K562 (cell line): Measurements from ENCODE around the gene MED15. TPM values are rescaled to one million over a fixed set of nuclear protein-coding genes. Genes with fewer than 3 reads are reported as not detected.

Experiments
- ATAC-seq: fragments of 200-7000 bp; cut with Tn5 transposase; 3 replicates; pipeline ENCODE4 v1.9.1; 2020; ENCODE audit warnings: moderate library complexity
- BruUV-seq: library from RNA; stranded (reverse); fragments of 400-500 nt; replicated peaks from 2 replicates; lab custom pipeline; 2021; lab: Mats Ljungman, UMichigan
- CTCF ChIA-PET: fragments of 300-600 bp; formaldehyde crosslinking; extraction: SDS; loops from one replicate; lab custom pipeline; 2021; ENCODE audit warnings: low intra/inter-chr PET ratio; lab: Yijun Ruan, JAX
- POLR2A ChIA-PET: fragments of 300-600, 350-650 bp; sonication (Branson Sonifier 250); formaldehyde crosslinking; extraction: SDS; loops from one replicate; lab custom pipeline; 2021; ENCODE audit warnings: antibody characterized with exemption, inconsistent platforms; lab: Yijun Ruan, JAX
- DNase-seq, 4 experiments: peaks; one replicate each; pipeline versions ENCODE4 v3.0.0 to v3.0.0-alpha.2; 2011 to 2018; ENCODE audit warnings: low spot score in 3 of 4, mixed read lengths in 3 of 4; ENCODE audit errors: extremely low read depth in 1 of 4
- FAIRE-seq: peaks from 2 replicates; lab custom pipeline; 2011; peaks lifted over from hg19 to GRCh38; lab: Jason Lieb, UNC
- H2AFZ ChIP-seq: 2 replicates; pipeline ENCODE4 v1.6.0; 2011; ENCODE audit warnings: low read depth, low read length, control low read depth, inconsistent platforms
- H3K27ac ChIP-seq: fragments of 200-600 bp; 3 replicates; pipeline ENCODE4 v1.8.0; 2011; ENCODE audit warnings: low read depth, mild to moderate bottlenecking, control low read depth, inconsistent platforms, low read length, moderate library complexity, mixed read lengths; ENCODE audit errors: extremely low read depth
- H3K27me3 ChIP-seq, 2 experiments: fragments of 300-600 bp in 1 of 2; 2 replicates in 1 of 2; 3 replicates in 1 of 2; pipeline versions ENCODE4 v1.6.0 to v1.8.0; 2011; ENCODE audit warnings: inconsistent platforms in 2 of 2, low read length in 2 of 2, mild to moderate bottlenecking in 1 of 2, mixed read lengths in 1 of 2, moderate library complexity in 1 of 2; ENCODE audit not compliant: control insufficient read depth in 2 of 2, insufficient read depth in 2 of 2
- H3K36me3 ChIP-seq: fragments of 300-600 bp; 3 replicates; pipeline ENCODE4 v1.8.0; 2011; ENCODE audit warnings: mild to moderate bottlenecking, low read length, inconsistent platforms; ENCODE audit not compliant: control insufficient read depth, insufficient read depth
- H3K4me1 ChIP-seq, 2 experiments: fragments of 200-600 bp in 1 of 2; replicated peaks in 1 of 2; 2 replicates in 1 of 2; 3 replicates in 1 of 2; pipeline versions ENCODE4 v1.5.1 to v1.8.0; 2011; ENCODE audit warnings: inconsistent platforms in 2 of 2, low read length in 2 of 2, mild to moderate bottlenecking in 1 of 2, mixed read lengths in 1 of 2, moderate library complexity in 1 of 2; ENCODE audit not compliant: control insufficient read depth in 2 of 2, insufficient read depth in 2 of 2
- H3K4me2 ChIP-seq: 2 replicates; pipeline ENCODE4 v1.6.1; 2011; ENCODE audit warnings: low read length, control low read depth, inconsistent platforms, mixed read lengths; ENCODE audit not compliant: insufficient read depth
- H3K4me3 ChIP-seq: fragments of 200-600 bp; sonication (generic), shearing (Covaris generic); 2 replicates; pipeline ENCODE4 v1.5.1; 2016; ENCODE audit warnings: control low read depth, inconsistent platforms
- H3K79me2 ChIP-seq: fragments of 200-600 bp; 3 replicates; pipeline ENCODE4 v1.8.0; 2011; ENCODE audit warnings: low read length, inconsistent platforms; ENCODE audit not compliant: control insufficient read depth, insufficient read depth
- H3K9ac ChIP-seq, 2 experiments: 2 replicates each; pipeline versions ENCODE4 v1.6.0 to v1.6.1; 2011; ENCODE audit warnings: low read depth in 2 of 2, low read length in 2 of 2, control low read depth in 1 of 2, inconsistent platforms in 1 of 2, mild to moderate bottlenecking in 1 of 2, mixed read lengths in 1 of 2; ENCODE audit not compliant: insufficient read depth in 1 of 2
- H3K9me1 ChIP-seq: one replicate; pipeline ENCODE4 v1.6.0; 2011; ENCODE audit warnings: inconsistent platforms, mild to moderate bottlenecking, low read length, moderate library complexity; ENCODE audit not compliant: control insufficient read depth, insufficient read depth
- H3K9me3 ChIP-seq: replicated peaks from 2 replicates; pipeline ENCODE4 v1.5.1; 2011; ENCODE audit warnings: low read depth, low read length, inconsistent platforms; ENCODE audit not compliant: control insufficient read depth, insufficient read depth
- H4K20me1 ChIP-seq: replicated peaks from 2 replicates; pipeline ENCODE4 v1.6.1; 2011; ENCODE audit warnings: low read length, inconsistent platforms, mixed read lengths; ENCODE audit not compliant: control insufficient read depth, insufficient read depth
- FOXM1 ChIP-seq, 2 experiments: fragments of 450-650 bp in 1 of 2; sonication (generic) in 1 of 2; formaldehyde crosslinking in 1 of 2; IDR thresholded peaks; 2 replicates each; pipeline versions ENCODE4 v1.6.1 to v1.9.0; 2017 to 2022; ENCODE audit warnings: low read depth in 2 of 2, mild to moderate bottlenecking in 2 of 2, missing genetic modification reagents in 1 of 2, moderate library complexity in 1 of 2
- JUN ChIP-seq, 2 experiments: sonication (generic) in 1 of 2; formaldehyde crosslinking in 1 of 2; IDR thresholded peaks; 2 replicates each; pipeline versions ENCODE4 v1.6.1 to v1.8.0; 2012 to 2022; ENCODE audit warnings: borderline replicate concordance in 2 of 2, mild to moderate bottlenecking in 2 of 2, improper control_type of control experiment in 1 of 2, low read depth in 1 of 2, low read length in 1 of 2, missing genetic modification reagents in 1 of 2
- KLF10 ChIP-seq: fragments of 250-450 bp; sonication (Bioruptor Pico); IDR thresholded peaks from 2 replicates; pipeline ENCODE4 v1.6.1; 2021; ENCODE audit warnings: matching md5 sums
- MYNN ChIP-seq, 2 experiments: sonication (generic); formaldehyde crosslinking in 1 of 2; IDR thresholded peaks; 2 replicates each; pipeline versions ENCODE4 v1.5.0 to v1.6.1; 2016 to 2020; ENCODE audit warnings: antibody characterized with exemption in 1 of 2, missing genetic modification reagents in 1 of 2
- OTX1 ChIP-seq: fragments of 450-650 bp; formaldehyde crosslinking; IDR thresholded peaks from 2 replicates; pipeline ENCODE4 v1.4.0; 2022; ENCODE audit warnings: mild to moderate bottlenecking
- PYGO2 ChIP-seq: fragments of 450-650 bp; IDR thresholded peaks from 2 replicates; pipeline ENCODE4 v1.6.1; 2016; ENCODE audit warnings: mild to moderate bottlenecking, missing genetic modification characterization, moderate library complexity, missing compliant biosample characterization
- RBFOX2 ChIP-seq: fragments of 200-400 bp; formaldehyde crosslinking; IDR thresholded peaks from 2 replicates; pipeline ENCODE4 v1.6.1; 2017; ENCODE audit warnings: low read depth, mild to moderate bottlenecking, low read length, moderate library complexity
- RCOR1 ChIP-seq, 2 experiments: IDR thresholded peaks; 2 replicates each; pipeline ENCODE4 v1.6.1; 2012; ENCODE audit warnings: low read depth in 2 of 2, low read length in 2 of 2, borderline replicate concordance in 1 of 2, improper control_type of control experiment in 1 of 2
- TAF1 ChIP-seq: IDR thresholded peaks from 2 replicates; pipeline ENCODE4 v1.6.1; 2011; ENCODE audit warnings: mild to moderate bottlenecking, low read length, moderate library complexity; ENCODE audit not compliant: insufficient read depth, control insufficient read depth, severe bottlenecking; ENCODE audit errors: extremely low read depth
- TAF7 ChIP-seq: fragments of 450-650 bp; IDR thresholded peaks from 2 replicates; pipeline ENCODE4 v1.6.1; 2016; ENCODE audit warnings: missing genetic modification characterization, missing compliant biosample characterization
- ZNF263 ChIP-seq: sonication (generic); formaldehyde crosslinking; IDR thresholded peaks from 2 replicates; pipeline ENCODE4 v1.8.0; 2022; ENCODE audit warnings: mild to moderate bottlenecking, missing genetic modification reagents, borderline replicate concordance
- WGBS: fragments of 100-300 bp; shearing (Covaris generic); methylation state at CpG from one replicate; pipeline ENCODE4 v1.1.6; 2016; ENCODE audit warnings: low coverage, mixed read lengths; ENCODE audit not compliant: insufficient coverage; ENCODE audit errors: missing lambda C conversion rate; 5-methylcytosine and 5-hydroxymethylcytosine counted together
- in situ Hi-C: fragments of 300-500 bp; cut with MboI; formaldehyde crosslinking; loops from 4 replicates; pipeline ENCODE4 v1.15.0; 2018; ENCODE audit warnings: inconsistent platforms, mixed read lengths
- intact Hi-C: fragments of 100-400 bp; cut with micrococcal nuclease; formaldehyde crosslinking; loops from 2 replicates; pipeline ENCODE4 v1.14.2; 2022
- polyA plus RNA-seq, 8 experiments: library from polyadenylated mRNA; depleted of rRNA in 4 of 8; stranded (reverse) in 5 of 8; unstranded in 3 of 8; fragments of >200 nt; fragmentation: Nextera tagmentation in 2 of 8; fragmentation: Illumina TruSeq in 1 of 8; extraction: Ambion mirVana in 2 of 8; extraction: Trizol in 1 of 8; gene quantifications; 2 replicates each; pipeline versions ENCODE4 v1.2.1 to v1.2.3, GENCODE V29; 2011 to 2014; ENCODE audit warnings: inconsistent platforms in 1 of 8, missing spikeins in 1 of 8
- total RNA-seq, 7 experiments: library from RNA; depleted of rRNA in 6 of 7; stranded (reverse); fragments of >200 nt in 6 of 7; fragmentation: Illumina TruSeq in 2 of 7; extraction: Trizol in 2 of 7; gene quantifications; 2 replicates each; pipeline versions ENCODE4 v1.2.1 to v1.2.3, GENCODE V29; 2011 to 2021; ENCODE audit warnings: low replicate concordance in 1 of 7
- TF ChIP-seq, protein P1 (sequence below): sonication (generic); formaldehyde crosslinking; IDR thresholded peaks from 2 replicates; pipeline ENCODE4 v1.8.1; 2023; ENCODE audit warnings: mild to moderate bottlenecking, missing genetic modification reagents
- TF ChIP-seq, protein P2 (sequence below): sonication (generic); formaldehyde crosslinking; IDR thresholded peaks from 2 replicates; pipeline ENCODE4 v1.8.0; 2023; ENCODE audit warnings: mild to moderate bottlenecking, missing genetic modification reagents

MED15 gene
- total and polyA plus RNA-seq, 9 of the 15 experiments (the other 6 are each of a cell fraction or from before 2014, with no cell fraction given): 4.0 to 271 (median 60.1) TPM

DNA sequence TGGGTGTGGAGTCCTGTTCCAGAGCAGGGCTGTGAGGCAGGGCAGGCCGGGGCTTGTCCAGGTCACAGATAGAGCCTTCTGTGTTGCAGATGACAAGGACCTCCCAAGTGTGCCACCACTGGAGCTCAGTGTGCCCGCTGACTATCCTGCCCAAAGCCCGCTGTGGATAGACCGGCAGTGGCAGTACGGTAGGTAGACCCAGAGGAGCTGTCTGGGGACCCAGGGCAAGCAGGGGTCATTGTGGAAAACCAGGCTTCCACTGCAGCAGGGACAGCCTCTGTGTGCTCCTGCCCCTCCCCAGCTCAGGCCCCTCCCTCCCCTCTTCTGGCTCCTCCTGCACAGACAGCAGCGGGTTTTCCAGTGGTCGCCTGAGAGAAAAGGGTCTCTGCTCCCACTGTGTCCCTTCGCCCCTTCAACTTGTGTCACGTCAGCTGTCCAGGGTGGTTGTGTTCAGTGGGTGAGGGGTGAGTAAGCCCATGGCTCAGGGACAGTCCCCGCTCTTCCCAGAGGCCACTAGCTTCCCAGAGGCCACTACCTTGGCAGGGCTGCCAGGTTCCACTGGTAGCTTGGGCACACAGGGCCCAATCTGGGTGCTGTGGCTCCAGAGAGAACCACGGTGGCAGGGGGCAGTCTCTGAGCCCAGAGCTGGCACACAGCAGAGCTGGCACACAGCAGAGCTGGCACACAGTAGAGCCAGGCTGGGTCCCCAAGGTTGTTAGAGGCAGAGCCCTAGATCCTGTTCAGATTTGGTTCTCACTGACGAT lies 78.4 kb downstream of the MED15 start:
- intact Hi-C loops (loop anchor here (5.0 kb wide), 1 partner anchor 169 kb away; no protein-coding TSS in a partner anchor), in situ Hi-C loops (no loop called here)
- CTCF ChIA-PET: interaction anchor here (0.7 kb wide), 1 partner anchor 194 kb away, joined by 3 read pairs; no protein-coding TSS in a partner anchor
- DNase-seq (no peak), FAIRE-seq (no peak), ATAC-seq (no peak)
- BruUV-seq: no TSS peak
- POLR2A ChIA-PET: interaction anchor here (0.6 to 4.0 kb wide), 13 partner anchors 9 to 1117 kb away, joined by 3 to 21 read pairs (median 3); no protein-coding TSS in a partner anchor
- Histone ChIP-seq H4K20me1 (peaks cover 45% of the 10 kb centered on the region), H3K36me3 (peaks cover 68% of the 10 kb centered on the region; the same call in 2 of the 3 replicates), H3K27me3 (peaks cover under 1 to 13% of the 10 kb centered on the region in 2 experiments; a peak in 4 of 5 replicates), H3K9me3 (no peaks in the 10 kb centered on the region), H3K9me1 (peaks cover 13% of the 10 kb centered on the region), H3K9ac (peak overlapping the region in 1 of 2 experiments; percentile 6; a peak in 1 of 4 replicates), H2AFZ (no peak overlapping the region), H3K4me3 (no peak overlapping the region), H3K27ac (no peak overlapping the region), H3K4me2 (no peak overlapping the region), H3K4me1 (peaks cover 0 to 59% of the 10 kb centered on the region in 2 experiments; a peak in 1 of 5 replicates), H3K79me2 (no peaks in the 10 kb centered on the region)
- 92% methylated on average over 12 of the region's 12 CpGs for WGBS
- TF ChIP-seq PYGO2 (tag): no peak
- TF ChIP-seq TAF1: no peak
- no peak for TF ChIP-seq KLF10 (CRISPR knock-in tag)
- TF ChIP-seq RCOR1 (IDR thresholded peaks at IDR 0.05; ENCODE audit: borderline replicate concordance in 1 of 2, low read depth in 2 of 2, low read length in 2 of 2): no peak
- TF ChIP-seq TAF7 (tag): peak; percentile 16; the same call in 1 of the 2 replicates
- TF ChIP-seq, protein P1, sequence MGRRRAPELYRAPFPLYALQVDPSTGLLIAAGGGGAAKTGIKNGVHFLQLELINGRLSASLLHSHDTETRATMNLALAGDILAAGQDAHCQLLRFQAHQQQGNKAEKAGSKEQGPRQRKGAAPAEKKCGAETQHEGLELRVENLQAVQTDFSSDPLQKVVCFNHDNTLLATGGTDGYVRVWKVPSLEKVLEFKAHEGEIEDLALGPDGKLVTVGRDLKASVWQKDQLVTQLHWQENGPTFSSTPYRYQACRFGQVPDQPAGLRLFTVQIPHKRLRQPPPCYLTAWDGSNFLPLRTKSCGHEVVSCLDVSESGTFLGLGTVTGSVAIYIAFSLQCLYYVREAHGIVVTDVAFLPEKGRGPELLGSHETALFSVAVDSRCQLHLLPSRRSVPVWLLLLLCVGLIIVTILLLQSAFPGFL: no peak
- TF ChIP-seq MYNN (IDR thresholded peaks at IDR 0.05): peak; percentile 47; the same call in 1 of the 2 replicates
- TF ChIP-seq MYNN (CRISPR knock-in tag; IDR thresholded peaks at IDR 0.05): no peak
- peak; percentile 41; the same call in 1 of the 2 replicates for TF ChIP-seq OTX1 (CRISPR knock-in tag)
- TF ChIP-seq RBFOX2: 0 out of 2 replicates have a peak, but pooled peaks have one; percentile 7
- no peak for TF ChIP-seq JUN (IDR thresholded peaks at IDR 0.05; ENCODE audit: borderline replicate concordance, low read depth, low read length)
- TF ChIP-seq JUN (CRISPR knock-in tag; IDR thresholded peaks at IDR 0.05; ENCODE audit: borderline replicate concordance): no peak
- no peak for TF ChIP-seq FOXM1 (IDR thresholded peaks at IDR 0.05; ENCODE audit: low read depth)
- TF ChIP-seq FOXM1 (CRISPR knock-in tag; IDR thresholded peaks at IDR 0.05; ENCODE audit: low read depth): 0 out of 2 replicates have a peak, but pooled peaks have one; percentile 42
- no peak for TF ChIP-seq ZNF263
- TF ChIP-seq, protein P2, sequence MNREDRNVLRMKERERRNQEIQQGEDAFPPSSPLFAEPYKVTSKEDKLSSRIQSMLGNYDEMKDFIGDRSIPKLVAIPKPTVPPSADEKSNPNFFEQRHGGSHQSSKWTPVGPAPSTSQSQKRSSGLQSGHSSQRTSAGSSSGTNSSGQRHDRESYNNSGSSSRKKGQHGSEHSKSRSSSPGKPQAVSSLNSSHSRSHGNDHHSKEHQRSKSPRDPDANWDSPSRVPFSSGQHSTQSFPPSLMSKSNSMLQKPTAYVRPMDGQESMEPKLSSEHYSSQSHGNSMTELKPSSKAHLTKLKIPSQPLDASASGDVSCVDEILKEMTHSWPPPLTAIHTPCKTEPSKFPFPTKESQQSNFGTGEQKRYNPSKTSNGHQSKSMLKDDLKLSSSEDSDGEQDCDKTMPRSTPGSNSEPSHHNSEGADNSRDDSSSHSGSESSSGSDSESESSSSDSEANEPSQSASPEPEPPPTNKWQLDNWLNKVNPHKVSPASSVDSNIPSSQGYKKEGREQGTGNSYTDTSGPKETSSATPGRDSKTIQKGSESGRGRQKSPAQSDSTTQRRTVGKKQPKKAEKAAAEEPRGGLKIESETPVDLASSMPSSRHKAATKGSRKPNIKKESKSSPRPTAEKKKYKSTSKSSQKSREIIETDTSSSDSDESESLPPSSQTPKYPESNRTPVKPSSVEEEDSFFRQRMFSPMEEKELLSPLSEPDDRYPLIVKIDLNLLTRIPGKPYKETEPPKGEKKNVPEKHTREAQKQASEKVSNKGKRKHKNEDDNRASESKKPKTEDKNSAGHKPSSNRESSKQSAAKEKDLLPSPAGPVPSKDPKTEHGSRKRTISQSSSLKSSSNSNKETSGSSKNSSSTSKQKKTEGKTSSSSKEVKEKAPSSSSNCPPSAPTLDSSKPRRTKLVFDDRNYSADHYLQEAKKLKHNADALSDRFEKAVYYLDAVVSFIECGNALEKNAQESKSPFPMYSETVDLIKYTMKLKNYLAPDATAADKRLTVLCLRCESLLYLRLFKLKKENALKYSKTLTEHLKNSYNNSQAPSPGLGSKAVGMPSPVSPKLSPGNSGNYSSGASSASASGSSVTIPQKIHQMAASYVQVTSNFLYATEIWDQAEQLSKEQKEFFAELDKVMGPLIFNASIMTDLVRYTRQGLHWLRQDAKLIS (CRISPR knock-in tag): peak; percentile 56; the same call in 1 of the 2 replicates
